ENCODE results near the gene OR5M11. TPM values are rescaled to one million over a fixed set of nuclear protein-coding genes. Genes with fewer than 3 reads are reported as not detected.

Gene OR5M11
- total and polyA plus RNA-seq, 2 experiments from 2014 or later, result not detected

GRCh38 chr11:56509439-56509838 is 33.6 kb downstream of the OR5M11 start:
- no peak for DNase-seq (ENCODE audit: low read depth in 1 of 2, low spot score in 1 of 2)
- no peak for TF ChIP-seq CTCF (IDR thresholded peaks at IDR 0.05; ENCODE audit: low read depth, low read length)
- H3K36me3 ChIP-seq, result no peaks in the 10 kb centered on the region
- no peaks in the 10 kb centered on the region for H3K27me3 ChIP-seq
- no peaks in the 10 kb centered on the region for H3K9me3 ChIP-seq (ENCODE audit: low read depth)
- H3K4me3 ChIP-seq, result no peak overlapping the region
- no peaks in the 10 kb centered on the region for H3K4me1 ChIP-seq (ENCODE audit: low read depth)
- H3K27ac ChIP-seq, result no peak overlapping the region

GRCh38 chr11:56497010-56497409 is 46.0 kb downstream of the OR5M11 start:
- Histone ChIP-seq H3K4me1 (ENCODE audit: low read depth) (no peaks in the 10 kb centered on the region), H3K4me3 (no peak overlapping the region), H3K27ac (no peak overlapping the region), H3K27me3 (no peaks in the 10 kb centered on the region), H3K36me3 (no peaks in the 10 kb centered on the region), H3K9me3 (ENCODE audit: low read depth) (no peaks in the 10 kb centered on the region)
- DNase-seq (ENCODE audit: low read depth in 1 of 2, low spot score in 1 of 2), result no peak
- TF ChIP-seq CTCF (IDR thresholded peaks at IDR 0.05; ENCODE audit: low read depth, low read length), result no peak

DNA sequence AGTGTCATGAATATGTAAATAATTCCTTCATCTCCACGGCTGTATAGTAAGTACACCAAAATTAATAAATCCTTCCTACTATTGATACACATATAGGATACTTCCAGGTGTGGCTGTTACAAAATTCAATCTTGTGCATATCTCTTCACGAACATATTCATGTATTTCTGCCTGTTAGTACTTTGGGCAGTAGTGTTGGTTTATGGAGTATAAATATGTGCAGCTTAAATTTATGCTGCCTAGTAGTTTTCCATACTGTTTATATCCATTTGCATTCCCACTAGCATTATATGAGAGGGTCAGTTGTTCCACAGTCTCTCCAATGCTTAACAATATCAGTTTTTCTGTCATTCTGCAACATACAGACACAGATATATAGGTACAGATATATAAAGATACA is 47.9 kb downstream of the OR5M11 start:
- no peak overlapping the region for H3K4me3 ChIP-seq
- no peak for TF ChIP-seq CTCF (IDR thresholded peaks at IDR 0.05; ENCODE audit: low read depth, low read length)
- no peaks in the 10 kb centered on the region for H3K27me3 ChIP-seq
- H3K4me1 ChIP-seq (ENCODE audit: low read depth), result no peaks in the 10 kb centered on the region
- H3K27ac ChIP-seq, result no peak overlapping the region
- DNase-seq (ENCODE audit: low read depth in 1 of 2, low spot score in 1 of 2), result no peak
- H3K9me3 ChIP-seq (ENCODE audit: low read depth), result no peaks in the 10 kb centered on the region
- H3K36me3 ChIP-seq, result no peaks in the 10 kb centered on the region

Other genes with a start within 250 kb of the OR5M11 start
- not detected in 2 replicates for gene OR8K3, start 228.1 kb downstream of the OR5M11 start, total RNA-seq
- not detected in 2 replicates for gene OR8K3, start 228.1 kb downstream of the OR5M11 start, polyA plus RNA-seq
- gene OR8K1, start 197.2 kb downstream of the OR5M11 start, total RNA-seq, result not detected in 2 replicates
- gene OR8K1, start 197.2 kb downstream of the OR5M11 start, polyA plus RNA-seq, result not detected in 2 replicates
- gene OR8J1, start 189.0 kb downstream of the OR5M11 start, total RNA-seq, result not detected in 2 replicates
- not detected in 2 replicates for gene OR8J1, start 189.0 kb downstream of the OR5M11 start, polyA plus RNA-seq
- gene OR8U1, start 167.6 kb downstream of the OR5M11 start, total RNA-seq, result not detected in 2 replicates
- gene OR8U1, start 167.6 kb downstream of the OR5M11 start, polyA plus RNA-seq, result not detected in 2 replicates
- gene OR5AL1, start 130.6 kb downstream of the OR5M11 start, total RNA-seq, result not detected in 2 replicates
- gene OR5AL1, start 130.6 kb downstream of the OR5M11 start, polyA plus RNA-seq, result not detected in 2 replicates
- gene OR5M3, start 69.9 kb downstream of the OR5M11 start, total RNA-seq, result not detected in 2 replicates
- gene OR5M3, start 69.9 kb downstream of the OR5M11 start, polyA plus RNA-seq, result not detected in 2 replicates
- gene OR5M8, start 51.9 kb downstream of the OR5M11 start, total RNA-seq, result not detected in 2 replicates
- not detected in 2 replicates for gene OR5M8, start 51.9 kb downstream of the OR5M11 start, polyA plus RNA-seq
- not detected in 2 replicates for gene OR5M10, start 34.5 kb upstream of the OR5M11 start, total RNA-seq
- not detected in 2 replicates for gene OR5M10, start 34.5 kb upstream of the OR5M11 start, polyA plus RNA-seq
- gene OR5M1, start 71.6 kb upstream of the OR5M11 start, total RNA-seq, result not detected in 2 replicates
- gene OR5M1, start 71.6 kb upstream of the OR5M11 start, polyA plus RNA-seq, result not detected in 2 replicates
- not detected in 2 replicates for gene OR5AP2, start 99.2 kb upstream of the OR5M11 start, total RNA-seq
- not detected in 2 replicates for gene OR5AP2, start 99.2 kb upstream of the OR5M11 start, polyA plus RNA-seq
- not detected in 2 replicates for gene OR5AR1, start 120.4 kb upstream of the OR5M11 start, total RNA-seq
- not detected in 2 replicates for gene OR5AR1, start 120.4 kb upstream of the OR5M11 start, polyA plus RNA-seq
- not detected in 2 replicates for gene OR9G1, start 155.8 kb upstream of the OR5M11 start, total RNA-seq
- not detected in 2 replicates for gene OR9G1, start 155.8 kb upstream of the OR5M11 start, polyA plus RNA-seq
- not detected in 2 replicates for gene OR9G4, start 205.4 kb upstream of the OR5M11 start, total RNA-seq
- not detected in 2 replicates for gene OR9G4, start 205.4 kb upstream of the OR5M11 start, polyA plus RNA-seq